ENCODE data around the gene KLRG1. TPM values are rescaled to one million over a fixed set of nuclear protein-coding genes. Genes with fewer than 3 reads are reported as not detected.

KLRG1 gene
- total RNA-seq, result 1 to 10 TPM; 1.1 to 2.7 TPM
- long read RNA-seq, donor 1, result 0 reads
- long read RNA-seq, donor 2, partial matches to known transcripts, result 0 of 3 reads
- long read RNA-seq, donor 2, other reads (novel, unspliced or antisense), result 1 of 3 reads

- DNase-seq (ENCODE audit: low spot score), result no peak
- intact Hi-C loops (cut with DNase I), result no loop called here
Observed at GRCh38 chr12:8989413-8989812, at the start of gene KLRG1. KLRG1 (plus strand) TSS chr12:8989546; CDS start chr12:8989636, 90 bp downstream.

GRCh38 chr12:8941691-8942478 lies 47.5 kb upstream of the KLRG1 start:
- intact Hi-C loops (cut with DNase I), result no loop called here
- DNase-seq (ENCODE audit: low spot score), result no peak

GRCh38 chr12:8943565-8944186 lies 45.7 kb upstream of the KLRG1 start:
- no peak for DNase-seq (ENCODE audit: low spot score)
- intact Hi-C loops (cut with DNase I), result no loop called here

- intact Hi-C loops (cut with DNase I), result no loop called here
- DNase-seq (ENCODE audit: low spot score), result no peak
Observed at GRCh38 chr12:8946733-8947132, 42.6 kb upstream of the KLRG1 start.

- no peak for DNase-seq (ENCODE audit: low spot score)
- intact Hi-C loops (cut with DNase I), result no loop called here
Observed at GRCh38 chr12:8947737-8948136, 41.6 kb upstream of the KLRG1 start.

- intact Hi-C loops (cut with DNase I), result no loop called here
Observed at GRCh38 chr12:8948701-8949341, 40.5 kb upstream of the KLRG1 start.

GRCh38 chr12:8949342-8950220 lies 39.8 kb upstream of the KLRG1 start, which contains the start of gene M6PR:
M6PR (minus strand) TSS chr12:8949645; CDS start chr12:8946404, 3,241 bp downstream.
- DNase-seq (ENCODE audit: low spot score), result peak; percentile 98
- intact Hi-C loops (cut with DNase I), result loop anchor here in 1 of 2 donors (10.0 kb wide), 1 partner anchor 85 kb away; no protein-coding TSS in a partner anchor

More at GRCh38 chr12:8948701-8949341, 40.5 kb upstream of the KLRG1 start:
- no peak for DNase-seq (ENCODE audit: low spot score)

- DNase-seq (ENCODE audit: low spot score), result no peak
- intact Hi-C loops (cut with DNase I), result loop anchor here in 1 of 2 donors (10.0 kb wide), 1 partner anchor 85 kb away; no protein-coding TSS in a partner anchor
Observed at GRCh38 chr12:8950221-8950527, 39.2 kb upstream of the KLRG1 start.

- no peak for DNase-seq (ENCODE audit: low spot score)
- intact Hi-C loops (cut with DNase I), result loop anchor here in 1 of 2 donors (10.0 kb wide), 1 partner anchor 84 kb away; no protein-coding TSS in a partner anchor
Observed at GRCh38 chr12:8950702-8951478, 38.5 kb upstream of the KLRG1 start.

GRCh38 chr12:8951744-8952143 lies 37.6 kb upstream of the KLRG1 start:
- intact Hi-C loops (cut with DNase I), result loop anchor here in 1 of 2 donors (10.0 kb wide), 1 partner anchor 83 kb away; no protein-coding TSS in a partner anchor
- no peak for DNase-seq (ENCODE audit: low spot score)

- intact Hi-C loops (cut with DNase I), result loop anchor here in 1 of 2 donors (10.0 kb wide), 1 partner anchor 81 kb away; no protein-coding TSS in a partner anchor
Observed at GRCh38 chr12:8953773-8954402, 35.5 kb upstream of the KLRG1 start.

GRCh38 chr12:8956073-8956472 lies 33.3 kb upstream of the KLRG1 start:
- no peak for DNase-seq (ENCODE audit: low spot score)
- intact Hi-C loops (cut with DNase I), result loop anchor here in 1 of 2 donors (10.0 kb wide), 1 partner anchor 79 kb away; no protein-coding TSS in a partner anchor

More at GRCh38 chr12:8953773-8954402, 35.5 kb upstream of the KLRG1 start:
- no peak for DNase-seq (ENCODE audit: low spot score)

GRCh38 chr12:8956772-8957171 lies 32.6 kb upstream of the KLRG1 start:
- intact Hi-C loops (cut with DNase I), result loop anchor here in 1 of 2 donors (10.0 kb wide), 1 partner anchor 78 kb away; no protein-coding TSS in a partner anchor
- no peak for DNase-seq (ENCODE audit: low spot score)

- DNase-seq (ENCODE audit: low spot score), result no peak
- intact Hi-C loops (cut with DNase I), result loop anchor here in 1 of 2 donors (10.0 kb wide), 1 partner anchor 77 kb away; no protein-coding TSS in a partner anchor
Observed at GRCh38 chr12:8957561-8957960, 31.8 kb upstream of the KLRG1 start.

GRCh38 chr12:8958066-8958465 lies 31.3 kb upstream of the KLRG1 start:
- intact Hi-C loops (cut with DNase I), result loop anchor here in 1 of 2 donors (10.0 kb wide), 1 partner anchor 77 kb away; no protein-coding TSS in a partner anchor
- DNase-seq (ENCODE audit: low spot score), result no peak

- DNase-seq (ENCODE audit: low spot score), result no peak
- intact Hi-C loops (cut with DNase I), result no loop called here
Observed at GRCh38 chr12:8960176-8960575, 29.2 kb upstream of the KLRG1 start.

- intact Hi-C loops (cut with DNase I), result no loop called here
- no peak for DNase-seq (ENCODE audit: low spot score)
Observed at GRCh38 chr12:8968761-8969160, 20.6 kb upstream of the KLRG1 start.
